ENCODE data around the gene FRMD5.
"Not testable (repeated sequence)": the region's sequence is repeated elsewhere in the genome, so short reads cannot be mapped to it uniquely, and the experiment has no call there.

The FRMD5 gene

DNA sequence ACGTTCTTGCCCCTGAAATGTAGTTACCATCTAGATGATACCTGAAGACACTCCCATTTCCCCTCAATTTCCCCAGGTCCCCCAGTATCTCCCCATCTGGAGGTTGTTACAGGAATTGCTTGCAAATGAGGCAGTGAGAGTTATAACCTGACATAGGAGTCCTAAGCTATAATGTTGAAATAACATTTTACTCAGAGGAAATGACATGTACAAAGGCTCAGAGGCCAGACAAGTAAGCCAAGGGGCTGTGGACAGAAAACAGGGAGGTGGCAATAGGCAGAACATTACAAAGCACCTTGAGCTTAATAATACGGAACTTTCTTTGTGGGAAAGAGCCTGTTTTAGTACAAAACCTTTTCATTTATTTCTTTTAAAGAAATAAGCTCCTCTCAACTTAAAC lies 171.9 kb downstream of the FRMD5 start:
- TF ChIP-seq Cebpa-rat (IDR thresholded peaks at IDR 0.05) = no peak
- Histone ChIP-seq H4K20me1 (no peaks in the 10 kb centered on the region), H3K27ac (no peak overlapping the region)

DNA sequence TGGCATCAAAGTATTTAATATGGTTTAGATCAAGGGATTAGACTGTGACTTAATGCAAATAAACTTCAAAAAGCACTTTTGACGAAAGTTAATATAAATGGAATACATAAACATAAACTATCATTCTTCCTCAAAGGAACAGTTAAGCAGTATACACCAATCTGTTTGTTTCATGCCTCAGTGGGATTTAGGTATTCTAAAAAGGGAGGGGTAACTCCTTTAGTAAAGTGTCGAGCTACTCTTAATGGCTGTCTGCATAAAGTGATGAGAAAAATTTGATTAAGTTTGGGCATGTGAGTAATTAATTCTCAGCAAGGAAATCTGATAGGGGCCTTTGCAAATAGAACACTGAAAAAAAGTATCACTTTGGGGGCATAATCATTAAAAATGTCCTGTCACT lies 176.9 kb downstream of the FRMD5 start:
- Histone ChIP-seq H3K9me3 (no peaks in the 10 kb centered on the region), H3K27me3 (no peaks in the 10 kb centered on the region), H3K4me2 (no peak overlapping the region), H4K20me1 (no peaks in the 10 kb centered on the region), H3K4me1 (no peaks in the 10 kb centered on the region), H3K4me3 (no peak overlapping the region), H3K27ac (no peak overlapping the region), H3K36me3 (no peaks in the 10 kb centered on the region), H3K9ac (no peak overlapping the region)
- no peak for TF ChIP-seq Cebpa-rat (IDR thresholded peaks at IDR 0.05)

More for the DNA sequence above, 171.9 kb downstream of the FRMD5 start:
- H3K4me2 ChIP-seq = no peak overlapping the region
- no peaks in the 10 kb centered on the region for H3K4me1 ChIP-seq
- no peak overlapping the region for H3K4me3 ChIP-seq
- H3K9ac ChIP-seq = no peak overlapping the region
- no peaks in the 10 kb centered on the region for H3K9me3 ChIP-seq
- H3K27me3 ChIP-seq = no peaks in the 10 kb centered on the region
- H3K36me3 ChIP-seq = no peaks in the 10 kb centered on the region

DNA sequence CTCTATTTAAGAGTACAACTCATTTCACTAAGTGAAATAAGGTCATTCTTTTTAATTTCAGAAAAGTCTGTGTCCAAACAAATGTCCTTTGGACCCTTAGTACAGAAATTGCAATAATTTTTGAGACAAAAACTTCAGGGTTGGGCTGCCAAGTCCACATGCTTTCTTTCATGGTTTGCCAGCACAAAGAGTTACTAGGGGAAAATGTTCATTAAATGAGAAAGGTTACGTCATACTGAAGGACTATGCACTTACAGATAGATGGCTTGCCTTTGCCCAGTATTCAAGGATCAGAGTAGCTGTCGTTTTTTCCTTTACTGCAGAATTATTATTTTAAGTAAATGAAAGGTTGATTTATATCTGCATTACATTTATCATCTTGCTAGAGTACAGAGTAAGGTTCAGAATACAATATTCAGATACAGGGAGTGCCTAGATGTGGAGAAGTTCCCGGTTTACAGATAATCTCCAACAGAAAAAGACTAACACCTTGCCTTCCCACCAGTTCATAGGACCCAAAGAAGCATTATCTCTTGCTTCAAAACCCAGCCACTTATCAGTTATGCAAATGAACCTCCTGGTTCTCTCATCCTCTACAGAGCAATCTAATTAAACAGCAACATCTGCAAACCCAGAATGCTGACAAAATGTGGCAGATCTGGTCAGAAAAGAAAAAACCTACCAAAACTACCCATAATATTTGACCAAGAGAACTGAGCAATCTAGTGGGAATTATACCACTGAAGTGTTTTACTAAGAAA lies 179.3 kb downstream of the FRMD5 start:
- H3K9ac ChIP-seq = no peak overlapping the region
- H3K36me3 ChIP-seq = no peaks in the 10 kb centered on the region
- TF ChIP-seq Cebpa-rat (IDR thresholded peaks at IDR 0.05) = no peak
- H3K4me3 ChIP-seq = no peak overlapping the region
- H3K4me2 ChIP-seq = no peak overlapping the region
- no peaks in the 10 kb centered on the region for H4K20me1 ChIP-seq
- H3K27ac ChIP-seq = no peak overlapping the region
- H3K9me3 ChIP-seq = no peaks in the 10 kb centered on the region
- H3K27me3 ChIP-seq = no peaks in the 10 kb centered on the region
- H3K4me1 ChIP-seq = no peaks in the 10 kb centered on the region

GRCh38 chr15:44011238-44011854 lies 183.7 kb downstream of the FRMD5 start:
- no peak for TF ChIP-seq Cebpa-rat (IDR thresholded peaks at IDR 0.05)

GRCh38 chr15:44010089-44010488 lies 185.0 kb downstream of the FRMD5 start:
- H3K4me1 ChIP-seq = no peaks in the 10 kb centered on the region
- no peak overlapping the region for H3K4me2 ChIP-seq
- no peaks in the 10 kb centered on the region for H3K27me3 ChIP-seq
- H3K9ac ChIP-seq = no peak overlapping the region
- no peaks in the 10 kb centered on the region for H3K36me3 ChIP-seq
- TF ChIP-seq Cebpa-rat (IDR thresholded peaks at IDR 0.05) = no peak
- H3K27ac ChIP-seq = no peak overlapping the region
- H3K9me3 ChIP-seq = peaks cover 4% of the 10 kb centered on the region; the same call in 1 of the 2 replicates
- H4K20me1 ChIP-seq = no peaks in the 10 kb centered on the region
- H3K4me3 ChIP-seq = no peak overlapping the region

More at GRCh38 chr15:44011238-44011854, 183.7 kb downstream of the FRMD5 start:
- H3K4me1 ChIP-seq = no peaks in the 10 kb centered on the region
- H3K4me2 ChIP-seq = no peak overlapping the region
- no peaks in the 10 kb centered on the region for H3K36me3 ChIP-seq
- H3K9ac ChIP-seq = no peak overlapping the region
- no peaks in the 10 kb centered on the region for H3K27me3 ChIP-seq
- H3K4me3 ChIP-seq = no peak overlapping the region
- H4K20me1 ChIP-seq = no peaks in the 10 kb centered on the region
- no peaks in the 10 kb centered on the region for H3K9me3 ChIP-seq
- no peak overlapping the region for H3K27ac ChIP-seq

- Histone ChIP-seq H3K27me3 (no peaks in the 10 kb centered on the region), H3K36me3 (no peaks in the 10 kb centered on the region), H3K4me1 (no peaks in the 10 kb centered on the region), H3K27ac (no peak overlapping the region), H3K4me3 (no peak overlapping the region), H3K9ac (no peak overlapping the region), H3K9me3 (peaks cover 4% of the 10 kb centered on the region; the same call in 1 of the 2 replicates), H4K20me1 (no peaks in the 10 kb centered on the region), H3K4me2 (no peak overlapping the region)
- no peak for TF ChIP-seq Cebpa-rat (IDR thresholded peaks at IDR 0.05)
Measured at GRCh38 chr15:44009038-44009437, 186.0 kb downstream of the FRMD5 start.

- not testable (repeated sequence) for H3K4me1 ChIP-seq, H3K4me2 ChIP-seq, H3K4me3 ChIP-seq, H3K9ac ChIP-seq, H3K36me3 ChIP-seq, H3K9me3 ChIP-seq, H4K20me1 ChIP-seq, H3K27me3 ChIP-seq, H3K27ac ChIP-seq
Measured at GRCh38 chr15:44000248-44000647, 194.8 kb downstream of the FRMD5 start.

GRCh38 chr15:43998607-43999006 lies 196.5 kb downstream of the FRMD5 start:
- Histone ChIP-seq H3K4me3 (no peak overlapping the region), H3K4me1 (no peaks in the 10 kb centered on the region), H3K9me3 (no peaks in the 10 kb centered on the region), H3K27me3 (no peaks in the 10 kb centered on the region), H3K27ac (no peak overlapping the region), H3K9ac (no peak overlapping the region), H3K36me3 (no peaks in the 10 kb centered on the region), H3K4me2 (no peak overlapping the region), H4K20me1 (no peaks in the 10 kb centered on the region)
- no peak for TF ChIP-seq Cebpa-rat (IDR thresholded peaks at IDR 0.05)

GRCh38 chr15:43991206-43991605 lies 203.9 kb downstream of the FRMD5 start:
- Histone ChIP-seq H3K4me1 (no peaks in the 10 kb centered on the region), H3K36me3 (no peaks in the 10 kb centered on the region), H3K27me3 (no peaks in the 10 kb centered on the region), H3K4me2 (no peak overlapping the region), H3K9me3 (no peaks in the 10 kb centered on the region), H4K20me1 (no peaks in the 10 kb centered on the region), H3K4me3 (no peak overlapping the region), H3K27ac (no peak overlapping the region), H3K9ac (no peak overlapping the region)
- TF ChIP-seq Cebpa-rat (IDR thresholded peaks at IDR 0.05) = no peak

DNA sequence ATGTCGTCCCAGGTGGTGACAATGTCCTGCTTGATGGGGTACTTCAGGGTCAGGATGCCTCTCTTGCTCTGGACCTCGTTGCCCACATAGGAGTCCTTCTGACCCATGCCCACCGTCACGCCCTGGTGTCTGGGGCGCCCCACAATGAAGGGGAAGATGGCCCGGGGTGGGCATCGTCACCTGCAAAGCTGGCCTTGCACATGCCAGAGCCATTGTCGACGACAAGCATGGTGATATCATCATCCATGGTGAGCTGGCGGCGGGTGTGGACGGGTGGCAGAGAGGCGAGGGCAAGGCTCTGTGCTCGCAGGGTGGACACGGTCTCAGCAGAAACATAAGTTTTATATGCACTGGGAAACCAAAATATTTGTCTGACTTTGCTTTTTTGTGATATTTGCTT lies 205.1 kb downstream of the FRMD5 start:
- TF ChIP-seq Cebpa-rat (IDR thresholded peaks at IDR 0.05) = no peak
- no peak overlapping the region for H3K9ac ChIP-seq
- H4K20me1 ChIP-seq = no peaks in the 10 kb centered on the region
- H3K27ac ChIP-seq = no peak overlapping the region
- H3K4me3 ChIP-seq = no peak overlapping the region
- no peaks in the 10 kb centered on the region for H3K36me3 ChIP-seq
- H3K27me3 ChIP-seq = no peaks in the 10 kb centered on the region
- H3K4me2 ChIP-seq = no peak overlapping the region
- no peaks in the 10 kb centered on the region for H3K9me3 ChIP-seq
- no peaks in the 10 kb centered on the region for H3K4me1 ChIP-seq

All from BLaER1 (cell line).